HFF-Myc (cell line): ENCODE measurements around the gene AGER.

Experiments
- DNase-seq: peaks from one replicate; pipeline ENCODE4 v3.0.0-alpha.2; 2011; ENCODE audit warnings: low read depth; ENCODE audit errors: extremely low read depth
- H3K4me3 ChIP-seq: replicated peaks from 2 replicates; pipeline ENCODE4 v1.5.1; 2011; ENCODE audit warnings: low read depth, mild to moderate bottlenecking, control low read depth, low read length
- TF ChIP-seq, protein P1 (sequence below): IDR thresholded peaks from 2 replicates; pipeline ENCODE4 v1.5.1; 2012; ENCODE audit warnings: mild to moderate bottlenecking, low read depth, low read length, control low read depth; ENCODE audit errors: missing control alignments

AGER gene

DNA sequence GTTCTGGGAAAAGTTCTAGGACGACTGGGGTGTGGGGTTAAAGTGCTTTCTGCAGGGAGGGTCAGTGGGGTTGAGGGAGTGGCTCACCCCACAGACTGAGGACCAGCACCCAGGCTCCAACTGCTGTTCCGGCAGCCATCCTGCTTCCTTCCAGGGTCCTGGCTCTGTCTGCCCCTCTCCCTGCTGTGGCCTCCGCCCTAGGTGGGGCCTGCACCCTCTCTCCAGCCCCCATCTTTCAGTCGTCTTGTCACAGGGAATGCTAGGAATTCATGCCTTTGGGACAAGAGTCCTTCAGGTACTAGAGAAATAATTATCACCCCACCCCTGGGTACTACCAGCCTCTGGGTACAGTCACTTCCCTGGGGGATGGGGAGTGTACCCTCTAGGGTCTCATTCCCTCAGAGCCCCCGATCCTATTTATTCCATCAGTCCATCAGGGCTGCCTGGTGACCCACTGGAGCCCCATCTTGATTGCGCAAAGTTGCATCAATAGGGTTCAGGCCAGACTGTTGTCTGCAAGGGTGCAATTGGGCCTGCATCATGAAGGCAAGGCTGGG lies at the start of gene AGER:
Gene AGER, minus strand, starts transcription at position 170 of the 557 bp plus-strand sequence. Its CDS starts 31 bp downstream, at position 139.
- no peak within 1 kb of the TSS for H3K4me3 ChIP-seq
- DNase-seq = no peak
- TF ChIP-seq, protein P1, sequence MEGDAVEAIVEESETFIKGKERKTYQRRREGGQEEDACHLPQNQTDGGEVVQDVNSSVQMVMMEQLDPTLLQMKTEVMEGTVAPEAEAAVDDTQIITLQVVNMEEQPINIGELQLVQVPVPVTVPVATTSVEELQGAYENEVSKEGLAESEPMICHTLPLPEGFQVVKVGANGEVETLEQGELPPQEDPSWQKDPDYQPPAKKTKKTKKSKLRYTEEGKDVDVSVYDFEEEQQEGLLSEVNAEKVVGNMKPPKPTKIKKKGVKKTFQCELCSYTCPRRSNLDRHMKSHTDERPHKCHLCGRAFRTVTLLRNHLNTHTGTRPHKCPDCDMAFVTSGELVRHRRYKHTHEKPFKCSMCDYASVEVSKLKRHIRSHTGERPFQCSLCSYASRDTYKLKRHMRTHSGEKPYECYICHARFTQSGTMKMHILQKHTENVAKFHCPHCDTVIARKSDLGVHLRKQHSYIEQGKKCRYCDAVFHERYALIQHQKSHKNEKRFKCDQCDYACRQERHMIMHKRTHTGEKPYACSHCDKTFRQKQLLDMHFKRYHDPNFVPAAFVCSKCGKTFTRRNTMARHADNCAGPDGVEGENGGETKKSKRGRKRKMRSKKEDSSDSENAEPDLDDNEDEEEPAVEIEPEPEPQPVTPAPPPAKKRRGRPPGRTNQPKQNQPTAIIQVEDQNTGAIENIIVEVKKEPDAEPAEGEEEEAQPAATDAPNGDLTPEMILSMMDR = no peak

DNA sequence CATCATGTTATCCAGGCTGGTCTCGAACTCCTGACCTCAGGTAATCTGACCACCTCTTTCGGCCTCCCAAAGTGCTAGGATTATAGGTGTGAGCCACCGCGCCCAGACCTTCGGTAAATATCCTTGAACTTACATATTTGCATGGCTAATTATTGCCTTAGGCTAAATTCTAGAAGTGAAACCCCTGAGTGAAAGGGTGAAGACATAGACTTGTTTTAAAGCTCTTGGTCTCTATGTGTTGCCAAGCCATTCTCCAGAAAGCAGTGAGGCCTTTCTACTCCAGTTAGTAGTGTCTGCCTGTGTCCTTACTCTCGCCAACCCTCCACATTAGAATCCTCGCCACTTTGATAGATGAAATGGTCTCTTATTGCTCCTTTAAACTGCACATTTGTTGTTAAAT lies 42.4 kb upstream of the AGER start:
- no peak for DNase-seq
- H3K4me3 ChIP-seq = no peak overlapping the region
- TF ChIP-seq, protein P1 = no peak

DNA sequence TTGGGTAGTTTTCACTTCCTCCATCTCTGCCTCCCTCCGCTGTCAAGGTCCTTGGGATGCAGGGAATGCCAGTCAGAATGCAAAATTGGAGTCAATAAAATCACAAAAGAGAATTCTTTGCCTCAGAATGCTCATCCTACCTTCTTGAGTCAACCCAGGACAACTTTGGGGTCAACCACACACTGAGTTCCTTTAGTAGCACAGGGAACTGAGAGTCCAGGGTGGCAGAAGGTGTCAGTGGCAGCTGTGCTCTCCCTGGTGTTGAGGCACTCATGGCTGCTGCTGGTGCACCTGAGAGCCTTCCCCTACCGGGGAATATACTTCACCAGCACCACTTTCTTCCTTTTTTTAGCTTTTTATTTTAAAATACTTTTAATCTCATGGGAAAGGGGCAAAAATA lies 40.6 kb upstream of the AGER start:
- H3K4me3 ChIP-seq = no peak overlapping the region
- TF ChIP-seq, protein P1 = no peak
- DNase-seq = no peak

DNA sequence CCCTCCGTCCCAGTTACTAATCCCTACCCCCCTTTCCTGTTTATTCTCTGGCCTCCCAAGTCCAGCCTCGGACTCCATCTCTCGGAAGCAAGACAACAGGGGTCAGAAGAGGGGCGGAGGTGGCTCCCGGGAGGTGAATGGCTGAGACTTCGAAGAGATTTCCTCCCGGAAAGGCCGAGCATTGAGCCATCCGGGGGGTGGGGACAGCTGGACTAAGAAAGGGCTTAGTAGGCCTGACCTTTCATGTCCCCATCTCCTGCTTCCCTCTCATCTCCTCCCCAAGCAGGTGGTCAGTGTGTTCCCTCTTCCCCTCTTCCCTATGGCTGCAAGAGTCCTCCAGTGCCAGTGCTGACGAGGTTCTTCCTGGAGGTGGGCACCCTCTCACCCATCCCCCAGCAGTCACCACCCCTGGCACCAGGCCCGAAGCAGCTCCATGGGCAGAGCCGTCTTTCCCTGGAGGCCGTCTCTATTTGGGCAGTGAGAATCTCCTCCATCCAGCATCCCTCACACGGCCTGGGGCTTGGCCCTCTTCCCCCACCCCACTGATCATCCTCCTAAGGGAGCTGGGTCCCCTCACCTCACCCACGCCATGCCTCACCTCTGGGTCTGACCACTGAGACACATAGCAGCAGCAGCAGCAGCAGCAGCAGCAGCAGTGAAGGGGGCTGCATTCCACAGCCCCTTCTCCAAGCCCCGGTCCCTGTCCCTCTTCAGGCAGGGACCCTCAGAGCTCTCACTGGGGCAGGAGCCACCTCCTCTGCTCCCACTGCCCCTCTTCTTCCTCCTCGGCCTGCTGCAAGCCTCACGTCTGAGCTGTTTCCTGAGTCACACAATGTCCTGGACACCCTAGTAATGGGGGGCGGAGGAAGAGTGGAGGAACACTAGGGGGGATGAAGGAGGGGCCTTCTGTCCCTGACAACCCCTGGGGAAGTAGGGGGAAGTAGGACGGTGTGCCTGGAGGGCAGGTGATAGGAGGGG lies 39.5 kb upstream of the AGER start, which contains the start of gene NOTCH4:
Gene NOTCH4, minus strand, starts transcription at position 810 of the 978 bp plus-strand sequence. Its CDS starts 139 bp downstream, at position 671.
- TF ChIP-seq, protein P1 = no peak
- no peak within 1 kb of the TSS for H3K4me3 ChIP-seq
- DNase-seq = no peak

DNA sequence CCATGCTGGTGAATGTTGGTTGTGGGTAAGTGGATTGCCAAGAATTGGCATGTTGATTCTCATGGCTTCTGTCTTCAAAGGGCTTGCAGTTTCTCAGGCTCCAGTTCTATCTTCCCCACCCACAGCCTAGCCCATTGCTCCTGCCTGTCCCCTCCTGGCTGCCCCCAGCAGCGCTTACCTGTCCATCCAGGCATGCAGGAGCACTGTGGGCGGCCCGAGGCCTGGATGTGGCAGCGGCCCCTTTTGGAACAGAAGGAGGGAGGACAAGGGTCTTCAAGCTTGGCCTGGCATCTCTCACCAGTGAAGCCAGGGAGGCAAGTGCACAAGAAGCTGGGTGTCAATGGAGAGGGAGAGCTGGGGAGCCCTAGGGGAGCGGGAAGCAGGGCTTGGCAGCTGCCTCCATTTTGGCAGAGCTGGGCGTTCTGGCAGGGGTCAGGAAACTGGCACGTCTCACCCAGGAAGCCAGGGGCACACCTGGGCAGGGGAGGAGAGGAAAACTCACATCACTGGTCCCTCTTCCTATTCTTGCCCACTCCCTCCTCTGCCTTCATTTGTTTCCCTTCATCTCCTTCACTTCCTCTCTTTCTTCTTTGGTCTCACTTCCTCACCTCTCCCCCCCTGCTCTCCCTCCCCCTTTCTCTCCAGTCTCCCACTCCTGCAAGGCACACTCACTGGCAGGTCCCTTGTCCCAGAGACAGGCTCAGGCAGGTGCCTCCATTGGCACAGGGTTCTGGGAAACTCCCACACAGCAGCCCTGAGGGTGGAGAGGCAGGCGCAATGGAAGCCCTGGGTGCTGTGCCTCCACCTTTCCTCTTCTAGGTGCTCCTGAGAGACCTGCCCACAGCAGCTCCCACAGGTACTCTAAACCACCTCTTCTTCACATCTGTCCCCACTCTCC lies 38.5 kb upstream of the AGER start:
- no peak overlapping the region for H3K4me3 ChIP-seq
- TF ChIP-seq, protein P1 = no peak
- no peak for DNase-seq

DNA sequence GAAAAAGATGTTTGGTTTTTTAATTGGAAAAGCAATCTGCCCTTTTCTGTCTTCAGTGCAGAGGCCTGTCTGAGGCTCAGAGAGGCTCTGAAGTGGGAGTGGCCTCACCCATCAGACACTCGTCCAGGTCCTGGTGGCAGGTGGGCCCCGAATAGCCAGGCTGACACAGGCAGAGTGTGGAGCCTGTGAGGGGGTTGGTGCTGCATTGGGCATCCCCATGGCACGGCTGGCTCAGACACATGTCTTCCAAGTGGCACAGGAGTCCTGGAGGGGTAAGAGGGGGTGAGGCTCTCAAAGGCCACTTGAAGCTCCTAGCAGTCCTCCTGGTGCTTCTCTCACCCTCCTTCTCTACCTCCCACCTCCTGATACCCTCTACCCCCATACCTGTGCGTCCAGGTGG lies 36.0 kb upstream of the AGER start:
- no peak for DNase-seq
- no peak overlapping the region for H3K4me3 ChIP-seq
- TF ChIP-seq, protein P1 = no peak
